ENCODE data around the gene PARP11. TPM values are rescaled to one million over a fixed set of nuclear protein-coding genes. Genes with fewer than 3 reads are reported as not detected.

The PARP11 gene
- total RNA-seq, 2 experiments from 2014 or later = 3.8 to 15.7 TPM

- Histone ChIP-seq H3K4me1 (ENCODE audit: insufficient read depth, low read length, poor library complexity, severe bottlenecking) (peaks cover 10% of the 10 kb centered on the region), H3K4me3 (ENCODE audit: low read depth, low read length, poor library complexity, severe bottlenecking) (no peak overlapping the region), H3K36me3 (ENCODE audit: insufficient read depth, low read length) (no peaks in the 10 kb centered on the region), H3K9me3 (ENCODE audit: low read length) (no peaks in the 10 kb centered on the region), H2AFZ (ENCODE audit: low read length) (no peak overlapping the region), H4K20me1 (ENCODE audit: insufficient read depth, low read length) (no peaks in the 10 kb centered on the region), H3K4me2 (ENCODE audit: low read length) (no peak overlapping the region), H3K9me2 (ENCODE audit: insufficient read depth, low read length) (no peaks in the 10 kb centered on the region), H3K79me2 (ENCODE audit: insufficient read depth, low read depth, low read length) (no peaks in the 10 kb centered on the region), H3K27ac (ENCODE audit: low read depth, low read length, poor library complexity, severe bottlenecking) (no peak overlapping the region)
- intact Hi-C loops (cut with micrococcal nuclease; ENCODE audit: unreplicated experiment) = no loop called here
- DNase-seq (ENCODE audit: low spot score) = no peak
- TF ChIP-seq EZH2phosphoT487 (IDR thresholded peaks at IDR 0.05; ENCODE audit: borderline replicate concordance, low read depth, low read length) (no peak), CTCF (conservative IDR thresholded peaks at IDR 0.05; ENCODE audit: low read length) (no peak)
- CTCF ChIA-PET (ENCODE audit: unreplicated experiment) = no interaction called here
- POLR2A ChIA-PET = no interaction called here
- BruUV-seq (replicated peaks) = no TSS peak
These were observed 40.5 kb downstream of the PARP11 start for GRCh38 chr12:3832738-3833137.

- no peaks in the 10 kb centered on the region for H3K79me2 ChIP-seq (ENCODE audit: insufficient read depth, low read depth, low read length)
- ChIA-PET CTCF (ENCODE audit: unreplicated experiment) (interaction anchor here (0.6 kb wide), 1 partner anchor 516 kb away, joined by 3 read pairs; no protein-coding TSS in a partner anchor), POLR2A (interaction anchor here (0.5 to 0.9 kb wide), 3 partner anchors 13 to 160 kb away, joined by 3 read pairs; no protein-coding TSS in a partner anchor)
- no peak for DNase-seq (ENCODE audit: low spot score)
- H3K9me3 ChIP-seq (ENCODE audit: low read length) = no peaks in the 10 kb centered on the region
- BruUV-seq (replicated peaks) = no TSS peak
- intact Hi-C loops (cut with micrococcal nuclease; ENCODE audit: unreplicated experiment) = no loop called here
- peaks cover 4% of the 10 kb centered on the region for H3K4me1 ChIP-seq (ENCODE audit: insufficient read depth, low read length, poor library complexity, severe bottlenecking)
- H2AFZ ChIP-seq (ENCODE audit: low read length) = no peak overlapping the region
- no peak overlapping the region for H3K27ac ChIP-seq (ENCODE audit: low read depth, low read length, poor library complexity, severe bottlenecking)
- 0 out of 2 replicates have a peak, but pooled peaks cover 8% of the 10 kb centered on the region for H3K36me3 ChIP-seq (ENCODE audit: insufficient read depth, low read length)
- no peak for TF ChIP-seq CTCF (conservative IDR thresholded peaks at IDR 0.05; ENCODE audit: low read length)
- no peak for TF ChIP-seq EZH2phosphoT487 (IDR thresholded peaks at IDR 0.05; ENCODE audit: borderline replicate concordance, low read depth, low read length)
- H3K4me2 ChIP-seq (ENCODE audit: low read length) = no peak overlapping the region
- no peaks in the 10 kb centered on the region for H3K9me2 ChIP-seq (ENCODE audit: insufficient read depth, low read length)
- H3K4me3 ChIP-seq (ENCODE audit: low read depth, low read length, poor library complexity, severe bottlenecking) = no peak overlapping the region
- no peaks in the 10 kb centered on the region for H4K20me1 ChIP-seq (ENCODE audit: insufficient read depth, low read length)
These were observed 44.3 kb downstream of the PARP11 start for GRCh38 chr12:3828888-3829287.

- intact Hi-C loops (cut with micrococcal nuclease; ENCODE audit: unreplicated experiment) = no loop called here
- DNase-seq (ENCODE audit: low spot score) = no peak
- no peaks in the 10 kb centered on the region for H4K20me1 ChIP-seq (ENCODE audit: insufficient read depth, low read length)
- CTCF ChIA-PET (ENCODE audit: unreplicated experiment) = no interaction called here
- no peak overlapping the region for H2AFZ ChIP-seq (ENCODE audit: low read length)
- no peaks in the 10 kb centered on the region for H3K79me2 ChIP-seq (ENCODE audit: insufficient read depth, low read depth, low read length)
- BruUV-seq (replicated peaks) = no TSS peak
- H3K36me3 ChIP-seq (ENCODE audit: insufficient read depth, low read length) = 0 out of 2 replicates have a peak, but pooled peaks cover 8% of the 10 kb centered on the region
- no peak overlapping the region for H3K4me3 ChIP-seq (ENCODE audit: low read depth, low read length, poor library complexity, severe bottlenecking)
- POLR2A ChIA-PET = interaction anchor here (0.6 to 1.2 kb wide), 3 partner anchors 10 to 1671 kb away, joined by 3 to 4 read pairs (median 3); no protein-coding TSS in a partner anchor
- no peak overlapping the region for H3K4me2 ChIP-seq (ENCODE audit: low read length)
- H3K9me3 ChIP-seq (ENCODE audit: low read length) = no peaks in the 10 kb centered on the region
- H3K4me1 ChIP-seq (ENCODE audit: insufficient read depth, low read length, poor library complexity, severe bottlenecking) = peaks cover 4% of the 10 kb centered on the region
- H3K9me2 ChIP-seq (ENCODE audit: insufficient read depth, low read length) = no peaks in the 10 kb centered on the region
- TF ChIP-seq EZH2phosphoT487 (IDR thresholded peaks at IDR 0.05; ENCODE audit: borderline replicate concordance, low read depth, low read length) = no peak
- no peak for TF ChIP-seq CTCF (conservative IDR thresholded peaks at IDR 0.05; ENCODE audit: low read length)
- H3K27ac ChIP-seq (ENCODE audit: low read depth, low read length, poor library complexity, severe bottlenecking) = no peak overlapping the region
These were observed 45.7 kb downstream of the PARP11 start for GRCh38 chr12:3827301-3828000.
